Omental fat pad (tissue), 4 donors: ENCODE measurements around the gene CRTC2. TPM values are rescaled to one million over a fixed set of nuclear protein-coding genes. Genes with fewer than 3 reads are reported as not detected.

Source experiments
- ATAC-seq: fragments of 150-250 bp; one replicate; pipeline ENCODE4 v1.9.1; 2016; ENCODE audit warnings: mild to moderate bottlenecking, moderate library complexity; ENCODE audit not compliant: low FRiP score
- DNase-seq: peaks from one replicate; pipeline ENCODE4 v3.0.0-alpha.2; 2019; ENCODE audit warnings: low spot score
- CTCF ChIP-seq, 3 donors: fragments of 450-650 bp; IDR thresholded peaks; one replicate each; pipeline ENCODE4 v1.5.1; 2016 to 2017; ENCODE audit warnings: antibody characterized with exemption in 3 of 3, mild to moderate bottlenecking in 3 of 3, moderate library complexity in 2 of 3
- total RNA-seq, 4 donors: library from RNA; depleted of rRNA; stranded (reverse); fragments of >200 nt; gene quantifications; one replicate each; pipeline ENCODE4 v1.1.0, GENCODE V29; 2016

Gene CRTC2
- total RNA-seq, 4 donors from 2014 or later, result 11.9 to 17.7 (median 16.3) TPM

GRCh38 chr1:153940756-153941155 lies 17.7 kb downstream of the CRTC2 start:
- TF ChIP-seq CTCF (IDR thresholded peaks at IDR 0.05), result no peak
- ATAC-seq, result no peak
- no peak for DNase-seq

GRCh38 chr1:153939476-153939875 lies 18.9 kb downstream of the CRTC2 start:
- TF ChIP-seq CTCF (IDR thresholded peaks at IDR 0.05), result no peak
- no peak for DNase-seq
- no peak for ATAC-seq

DNA sequence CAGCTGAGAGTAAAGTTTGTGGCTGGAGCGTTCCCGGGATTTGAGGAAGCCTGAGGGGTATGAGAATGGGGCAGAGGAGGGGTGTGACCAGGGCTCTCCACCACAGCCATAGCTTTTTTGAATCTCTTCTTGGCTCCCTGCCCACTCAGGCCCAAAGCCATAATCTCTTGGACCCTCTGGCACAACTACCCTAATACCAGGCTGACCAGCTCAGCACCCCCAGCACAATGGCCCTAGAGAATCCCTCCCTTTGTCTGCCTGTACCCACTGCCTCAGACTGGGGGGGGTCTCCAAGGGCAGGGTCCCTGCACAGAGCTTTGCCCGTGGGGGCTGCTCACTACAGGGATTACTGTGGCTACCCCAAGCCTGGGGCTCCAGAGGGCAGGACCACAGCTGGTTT lies 19.4 kb downstream of the CRTC2 start:
- DNase-seq, result no peak
- ATAC-seq, result no peak

DNA sequence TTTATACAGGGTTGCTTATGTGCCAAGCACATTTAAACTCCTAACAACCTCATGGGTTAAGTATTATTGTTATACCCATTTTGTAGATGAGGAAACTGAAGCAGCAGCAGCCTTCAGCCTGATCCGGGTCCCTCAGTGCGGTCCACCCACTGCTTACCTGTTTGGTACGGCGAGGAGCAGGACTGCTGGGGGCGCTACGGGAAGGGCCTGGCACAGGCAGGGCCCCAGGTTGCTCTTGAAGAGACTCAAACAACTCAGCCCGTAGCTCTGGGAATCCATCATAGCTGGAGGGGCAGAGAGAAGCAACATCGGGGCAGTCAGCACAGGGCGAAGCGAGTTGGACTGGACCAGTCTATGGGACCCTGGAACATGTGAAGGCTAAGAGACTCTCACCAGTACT lies 21.1 kb downstream of the CRTC2 start:
- DNase-seq (no peak), ATAC-seq (no peak)
- no peak for TF ChIP-seq CTCF (IDR thresholded peaks at IDR 0.05)

More for the DNA sequence above, 19.4 kb downstream of the CRTC2 start:
- TF ChIP-seq CTCF (IDR thresholded peaks at IDR 0.05), result no peak

GRCh38 chr1:153936011-153936802 lies 22.2 kb downstream of the CRTC2 start:
- ATAC-seq (no peak), DNase-seq (no peak)
- TF ChIP-seq CTCF (IDR thresholded peaks at IDR 0.05), result no peak

DNA sequence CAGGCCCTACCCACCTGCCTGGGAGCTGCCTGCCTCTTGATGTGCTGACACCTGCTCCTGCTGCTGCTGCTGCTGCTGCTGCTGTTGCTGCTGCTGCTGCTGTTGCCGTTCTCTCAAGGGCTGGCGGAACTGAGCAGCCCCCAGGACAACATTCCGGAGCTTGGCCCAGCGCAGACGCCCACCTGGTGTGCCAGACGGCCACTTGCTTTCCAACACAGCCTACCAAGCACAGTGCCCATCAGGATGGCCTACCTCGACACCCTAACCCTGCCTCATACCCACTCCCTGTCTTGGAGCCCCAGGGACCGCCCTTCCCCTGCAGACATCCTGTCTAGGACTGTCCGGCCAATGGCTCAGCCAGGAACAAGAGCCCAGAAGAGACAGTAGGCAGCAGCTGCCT lies 23.7 kb downstream of the CRTC2 start:
- no peak for DNase-seq
- TF ChIP-seq CTCF (IDR thresholded peaks at IDR 0.05), result no peak
- no peak for ATAC-seq

GRCh38 chr1:153933955-153934354 lies 24.5 kb downstream of the CRTC2 start:
- no peak for DNase-seq
- no peak for TF ChIP-seq CTCF (IDR thresholded peaks at IDR 0.05)
- no peak for ATAC-seq
